GM06990 (cell line): ENCODE results near the gene SRSF10.
"Not testable (repeated sequence)": the region's sequence is repeated elsewhere in the genome, so short reads cannot be mapped to it uniquely, and the experiment has no call there.

Experiments used
- DNase-seq: peaks from one replicate; pipeline ENCODE4 v3.0.0-alpha.2; 2011; ENCODE audit not compliant: insufficient read length; ENCODE audit errors: extremely low read depth
- H3K27me3 ChIP-seq: replicated peaks from 2 replicates; pipeline ENCODE4 v1.6.0; 2011; ENCODE audit warnings: low read length; ENCODE audit not compliant: control insufficient read depth, insufficient read depth
- H3K36me3 ChIP-seq: 2 replicates; pipeline ENCODE4 v1.5.1; 2011; ENCODE audit warnings: low read length; ENCODE audit not compliant: control insufficient read depth, insufficient read depth
- H3K4me3 ChIP-seq: replicated peaks from 2 replicates; pipeline ENCODE4 v1.5.1; 2011; ENCODE audit warnings: low read depth, mild to moderate bottlenecking, control low read depth, low read length
- CTCF ChIP-seq: IDR thresholded peaks from 2 replicates; pipeline ENCODE4 v1.5.1; 2011; ENCODE audit warnings: low read length, control low read depth, mild to moderate bottlenecking, inconsistent platforms; ENCODE audit not compliant: insufficient read depth, poor library complexity, severe bottlenecking

The SRSF10 gene

GRCh38 chr1:24020025-24020424 is 39.9 kb upstream of the SRSF10 start:
- no peaks in the 10 kb centered on the region for H3K36me3 ChIP-seq
- H3K4me3 ChIP-seq, result no peak overlapping the region
- no peaks in the 10 kb centered on the region for H3K27me3 ChIP-seq
- DNase-seq, result no peak
- TF ChIP-seq CTCF, result no peak

DNA sequence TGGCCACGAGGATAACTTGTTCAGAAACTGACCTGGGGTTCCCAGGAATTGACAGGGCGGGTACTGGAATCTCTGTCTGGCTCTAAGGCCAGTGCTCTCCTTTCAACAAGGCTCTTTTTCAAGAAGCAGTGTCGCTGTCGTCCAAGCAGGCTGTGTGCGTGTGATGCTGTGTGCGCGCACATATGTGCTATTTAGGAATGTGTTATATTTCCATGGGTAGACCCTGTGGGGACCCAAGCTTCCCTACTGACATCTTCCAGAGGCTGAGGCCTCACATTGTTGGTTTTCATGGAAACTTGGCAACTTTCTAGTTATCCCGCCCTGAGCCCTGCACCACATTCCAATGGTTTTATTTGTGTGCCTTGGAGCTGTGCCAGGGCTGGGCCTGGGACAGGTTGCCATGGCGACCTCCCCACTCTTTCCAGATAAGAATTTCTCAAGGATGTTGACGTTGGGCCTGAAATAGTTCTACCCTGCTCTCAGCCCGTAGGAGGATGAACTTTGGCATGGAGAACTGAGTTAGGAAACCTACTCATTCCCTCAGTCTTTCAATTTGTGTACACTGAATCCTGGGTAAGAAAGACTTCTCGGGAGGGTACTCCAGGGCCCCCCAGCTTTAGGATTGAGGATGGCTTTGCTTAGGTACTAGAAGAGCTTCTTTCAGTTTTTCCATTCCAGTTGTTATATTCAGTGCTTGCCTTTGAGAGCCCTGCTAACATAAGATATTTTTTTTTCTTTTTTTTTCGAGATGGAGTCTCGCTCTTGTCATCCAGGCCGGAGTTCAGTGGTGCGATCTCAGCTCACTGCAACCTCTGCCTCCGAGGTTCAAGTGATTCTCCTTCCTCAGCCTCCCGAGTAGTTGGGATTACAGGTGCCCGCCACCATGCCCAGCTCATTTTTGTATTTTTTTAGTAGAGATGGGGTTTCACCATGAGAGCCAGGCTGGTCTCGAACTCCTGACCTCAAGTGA is 38.8 kb upstream of the SRSF10 start:
- no peak for DNase-seq
- Histone ChIP-seq H3K36me3 (no peaks in the 10 kb centered on the region), H3K4me3 (no peak overlapping the region), H3K27me3 (no peaks in the 10 kb centered on the region; the same call in 1 of the 2 replicates)
- TF ChIP-seq CTCF, result no peak

DNA sequence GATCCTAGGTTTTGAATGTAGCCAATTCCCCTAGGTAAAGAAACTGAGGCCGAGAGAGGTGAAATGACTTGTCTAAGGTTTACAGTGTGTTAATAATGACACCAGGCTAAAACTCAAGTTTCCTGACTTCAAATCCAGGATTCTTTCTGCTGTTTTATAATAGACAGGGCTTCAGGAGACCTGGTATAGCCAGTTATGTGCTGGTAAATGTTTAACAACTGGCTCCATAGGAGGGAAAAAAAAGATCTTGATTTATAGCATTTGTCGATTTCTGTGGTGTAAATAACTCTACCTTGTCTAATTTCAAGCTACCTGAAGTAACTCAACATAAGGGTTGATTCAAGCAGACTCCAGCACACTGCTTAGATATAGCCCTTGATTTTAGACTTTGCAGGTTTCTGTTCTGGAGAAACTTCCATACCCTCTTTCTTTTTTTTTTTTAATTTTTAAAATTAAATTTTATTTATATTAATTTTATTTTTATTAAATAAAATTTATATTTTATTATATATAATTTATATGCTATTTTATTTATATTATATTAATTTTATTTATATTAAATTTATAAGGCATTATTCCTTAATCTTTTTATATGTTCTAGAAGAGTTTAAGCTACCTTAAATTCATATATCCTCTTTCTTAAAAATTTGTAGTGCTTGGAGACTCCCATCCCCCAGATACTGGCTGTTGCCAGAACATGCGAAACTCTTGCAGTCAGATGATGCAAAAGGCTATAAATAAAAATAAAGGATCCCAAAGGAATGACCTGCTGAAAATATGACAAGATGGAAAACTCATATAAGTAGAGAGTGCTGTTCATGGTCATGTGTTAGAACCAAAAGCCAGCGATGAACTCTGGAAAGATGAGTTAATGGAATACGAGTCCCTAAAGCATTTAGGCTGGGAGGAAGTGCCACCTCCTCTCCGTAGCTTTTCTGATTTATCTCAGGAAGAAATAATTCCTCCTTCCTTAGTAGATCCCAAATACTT is 35.4 kb upstream of the SRSF10 start:
- no peak for DNase-seq
- Histone ChIP-seq H3K36me3 (no peaks in the 10 kb centered on the region), H3K4me3 (no peak overlapping the region), H3K27me3 (no peaks in the 10 kb centered on the region; the same call in 1 of the 2 replicates)
- no peak for TF ChIP-seq CTCF

DNA sequence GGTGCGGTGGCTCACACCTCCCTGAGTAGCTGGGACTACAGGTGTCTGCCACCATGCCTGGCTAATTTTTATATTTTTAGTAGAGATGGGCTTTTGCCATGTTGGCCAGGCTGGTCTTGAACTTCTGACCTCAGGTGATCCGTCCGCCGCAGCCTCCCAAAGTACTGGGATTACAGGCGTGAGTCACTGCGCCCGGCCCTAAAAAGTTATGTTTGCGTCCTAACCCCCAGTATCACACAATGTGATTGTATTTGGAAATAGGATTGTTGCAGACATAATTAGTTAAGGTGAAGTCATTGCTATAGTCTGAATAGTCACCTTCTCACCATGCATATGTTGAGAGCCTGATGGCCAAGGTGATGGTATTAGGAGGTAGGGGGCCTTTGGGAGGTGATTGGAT is 32.8 kb upstream of the SRSF10 start:
- H3K27me3 ChIP-seq, DNase-seq, H3K36me3 ChIP-seq, H3K4me3 ChIP-seq: not testable (repeated sequence)

DNA sequence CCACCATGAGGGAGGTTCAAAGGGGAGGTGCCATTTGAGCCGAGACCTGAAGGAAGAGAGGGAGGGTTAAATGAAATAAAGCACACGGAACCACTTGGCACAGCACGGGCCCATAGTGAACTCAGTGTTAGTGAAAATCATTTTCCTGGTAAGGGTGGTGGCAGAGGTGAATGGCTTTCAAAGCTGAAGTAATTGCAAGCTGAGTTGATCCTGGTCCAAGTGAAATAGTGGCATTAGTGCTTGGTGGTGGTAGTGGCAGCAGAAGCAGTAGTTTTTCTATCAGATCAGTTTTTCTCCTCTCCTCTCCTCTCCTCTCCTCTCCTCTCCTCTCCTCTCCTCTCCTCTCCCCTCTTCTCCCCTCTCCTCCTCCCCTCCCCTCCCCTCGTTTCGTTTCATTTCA is 30.5 kb upstream of the SRSF10 start:
- no peak for DNase-seq
- H3K4me3 ChIP-seq, result no peak overlapping the region
- no peaks in the 10 kb centered on the region for H3K36me3 ChIP-seq

More for the DNA sequence above, 30.5 kb upstream of the SRSF10 start:
- no peaks in the 10 kb centered on the region; the same call in 1 of the 2 replicates for H3K27me3 ChIP-seq
- no peak for TF ChIP-seq CTCF
